Natural killer cell (primary cell): Measurements from ENCODE around the gene TMEM131. TPM values are rescaled to one million over a fixed set of nuclear protein-coding genes. Genes with fewer than 3 reads are reported as not detected.

ENCODE experiments used
- ATAC-seq, 3 donors: fragments of 150-1000 bp in 2 of 3; fragments of 200-7000 bp in 1 of 3; cut with Tn5 transposase; 1 replicate in 1 of 3; 2 replicates in 2 of 3; pipeline ENCODE4 v1.10.0; 2021; ENCODE audit warnings: mild to moderate bottlenecking in 2 of 3, moderate library complexity in 2 of 3
- DNase-seq, 2 donors: peaks; one replicate each; pipeline versions ENCODE4 v3.0.0 to v3.0.0-alpha.2; 2013 to 2021; ENCODE audit warnings: mixed read lengths in 1 of 2
- H3K27ac ChIP-seq: one replicate; pipeline ENCODE4 v1.5.1; 2013; ENCODE audit warnings: mild to moderate bottlenecking, low read length
- H3K27me3 ChIP-seq: one replicate; pipeline ENCODE4 v1.6.1; 2013; ENCODE audit warnings: low read length; ENCODE audit not compliant: control insufficient read depth, insufficient read depth
- H3K36me3 ChIP-seq: one replicate; pipeline ENCODE4 v1.6.1; 2013; ENCODE audit warnings: low read length; ENCODE audit not compliant: control insufficient read depth, insufficient read depth
- H3K4me1 ChIP-seq: one replicate; pipeline ENCODE4 v1.6.1; 2013; ENCODE audit warnings: low read length; ENCODE audit not compliant: control insufficient read depth, insufficient read depth
- H3K4me3 ChIP-seq: one replicate; pipeline ENCODE4 v1.5.1; 2013; ENCODE audit warnings: low read length
- H3K9me3 ChIP-seq: one replicate; pipeline ENCODE4 v1.6.1; 2013; ENCODE audit warnings: low read length; ENCODE audit not compliant: control insufficient read depth, insufficient read depth
- H3K27ac Mint-ChIP-seq, 2 donors: one replicate each; pipeline ENCODE4 v1.8.0; 2022; ENCODE audit warnings: mild to moderate bottlenecking in 2 of 2, mixed read lengths in 2 of 2, moderate library complexity in 1 of 2
- H3K27me3 Mint-ChIP-seq, 2 donors: one replicate each; pipeline ENCODE4 v1.8.0; 2022; ENCODE audit warnings: low read depth in 2 of 2, mixed read lengths in 2 of 2
- H3K36me3 Mint-ChIP-seq: one replicate; pipeline ENCODE4 v1.8.0; 2022; ENCODE audit warnings: mixed read lengths
- H3K4me1 Mint-ChIP-seq, 2 donors: one replicate each; pipeline ENCODE4 v1.8.0; 2022; ENCODE audit warnings: mixed read lengths in 2 of 2
- H3K4me3 Mint-ChIP-seq: one replicate; pipeline ENCODE4 v1.8.0; 2022; ENCODE audit warnings: mild to moderate bottlenecking, moderate library complexity, mixed read lengths
- H3K9me3 Mint-ChIP-seq, 2 donors: one replicate each; pipeline ENCODE4 v1.8.0; 2022; ENCODE audit warnings: mixed read lengths in 2 of 2
- CTCF ChIP-seq: fragments of 200-600 bp; IDR thresholded peaks from one replicate; pipeline ENCODE4 v1.8.0; 2022; ENCODE audit warnings: antibody characterized with exemption
- WGBS: methylation state at CpG from one replicate; pipeline ENCODE4 v1.1.7; 2013; ENCODE audit warnings: missing lambda C conversion rate; ENCODE audit not compliant: insufficient coverage; 5-methylcytosine and 5-hydroxymethylcytosine counted together
- intact Hi-C: fragments of 100-400 bp; cut with micrococcal nuclease; formaldehyde crosslinking; loops from one replicate; pipeline ENCODE4 v1.14.2; 2022
- total RNA-seq, 4 donors: library from RNA; stranded (reverse); fragments of 120-200 nt in 1 of 4; gene quantifications; one replicate each; pipeline versions ENCODE4 v1.2.3 to v1.2.4, GENCODE V29; 2013 to 2022

TMEM131 gene
- total RNA-seq, 3 donors from 2014 or later (not counting 1 experiment from before 2014, with no cell fraction given), result 44.8 to 72.1 (median 67.1) TPM

GRCh38 chr2:97770445-97770844 is 225.3 kb downstream of the TMEM131 start:
- Mint-ChIP-seq H3K27ac (no peak overlapping the region), H3K4me3 (no peak overlapping the region), H3K4me1 (peaks cover 10 to 17% of the 10 kb centered on the region in 2 donors), H3K27me3 (no peaks in the 10 kb centered on the region), H3K36me3 (peaks cover 5% of the 10 kb centered on the region), H3K9me3 (no peaks in the 10 kb centered on the region)
- TF ChIP-seq CTCF, result no peak
- DNase-seq (no peak), ATAC-seq (no peak)
- Histone ChIP-seq H3K36me3 (peaks cover 27% of the 10 kb centered on the region), H3K4me3 (no peak overlapping the region), H3K4me1 (peaks cover 7% of the 10 kb centered on the region), H3K27ac (no peak overlapping the region), H3K9me3 (no peaks in the 10 kb centered on the region), H3K27me3 (no peaks in the 10 kb centered on the region)
- intact Hi-C loops, result no loop called here
- 73% methylated on average over 4 of the region's 4 CpGs for WGBS

- intact Hi-C loops, result no loop called here
- no peak overlapping the region for H3K4me3 ChIP-seq
- peaks cover 8 to 16% of the 10 kb centered on the region in 2 donors for H3K4me1 Mint-ChIP-seq
- H3K36me3 ChIP-seq, result peaks cover 29% of the 10 kb centered on the region
- TF ChIP-seq CTCF, result no peak
- H3K9me3 ChIP-seq, result no peaks in the 10 kb centered on the region
- WGBS, result 98% methylated on average over 2 of the region's 3 CpGs
- H3K36me3 Mint-ChIP-seq, result peaks cover 7% of the 10 kb centered on the region
- H3K9me3 Mint-ChIP-seq, result no peaks in the 10 kb centered on the region
- no peaks in the 10 kb centered on the region for H3K27me3 ChIP-seq
- H3K4me3 Mint-ChIP-seq, result no peak overlapping the region
- ATAC-seq (no peak), DNase-seq (no peak)
- no peaks in the 10 kb centered on the region for H3K27me3 Mint-ChIP-seq
- H3K4me1 ChIP-seq, result peaks cover 7% of the 10 kb centered on the region
- H3K27ac ChIP-seq, result no peak overlapping the region
- no peak overlapping the region for H3K27ac Mint-ChIP-seq
Measured at GRCh38 chr2:97769711-97770110, 226.0 kb downstream of the TMEM131 start.

GRCh38 chr2:97769308-97769707 is 226.4 kb downstream of the TMEM131 start:
- DNase-seq (no peak), ATAC-seq (no peak)
- H3K36me3 Mint-ChIP-seq, result peaks cover 7% of the 10 kb centered on the region
- intact Hi-C loops, result no loop called here
- peaks cover 4 to 12% of the 10 kb centered on the region in 2 donors for H3K4me1 Mint-ChIP-seq
- H3K27ac ChIP-seq, result no peak overlapping the region
- H3K4me3 ChIP-seq, result no peak overlapping the region
- H3K9me3 Mint-ChIP-seq, result no peaks in the 10 kb centered on the region
- H3K27me3 ChIP-seq, result no peaks in the 10 kb centered on the region
- no peak overlapping the region for H3K27ac Mint-ChIP-seq
- no peak overlapping the region for H3K4me3 Mint-ChIP-seq
- H3K27me3 Mint-ChIP-seq, result no peaks in the 10 kb centered on the region
- no peak for TF ChIP-seq CTCF
- peaks cover 31% of the 10 kb centered on the region for H3K36me3 ChIP-seq
- H3K4me1 ChIP-seq, result peaks cover 3% of the 10 kb centered on the region
- H3K9me3 ChIP-seq, result no peaks in the 10 kb centered on the region
- 67% methylated on average over 1 of the region's 3 CpGs for WGBS

GRCh38 chr2:97766567-97766966 is 229.2 kb downstream of the TMEM131 start:
- Mint-ChIP-seq H3K4me3 (no peak overlapping the region), H3K4me1 (peaks cover 19 to 26% of the 10 kb centered on the region in 2 donors), H3K27ac (no peak overlapping the region), H3K36me3 (peaks cover 7% of the 10 kb centered on the region), H3K27me3 (no peaks in the 10 kb centered on the region), H3K9me3 (no peaks in the 10 kb centered on the region)
- no peak for ATAC-seq
- Histone ChIP-seq H3K4me3 (no peak overlapping the region), H3K27ac (no peak overlapping the region), H3K4me1 (peaks cover 16% of the 10 kb centered on the region), H3K36me3 (peaks cover 25% of the 10 kb centered on the region), H3K27me3 (no peaks in the 10 kb centered on the region), H3K9me3 (no peaks in the 10 kb centered on the region)
- no peak for TF ChIP-seq CTCF
- no peak for DNase-seq
- WGBS, result 83% methylated on average over 5 of the region's 5 CpGs
- intact Hi-C loops, result no loop called here
